Panc1 (cell line): ENCODE measurements around the gene MRPL2. TPM values are rescaled to one million over a fixed set of nuclear protein-coding genes. Genes with fewer than 3 reads are reported as not detected.

Experiments used
- ATAC-seq: fragments of 200-7000 bp; cut with Tn5 transposase; 2 replicates; pipeline ENCODE4 v1.9.1; 2020; ENCODE audit warnings: mild to moderate bottlenecking, moderate library complexity
- BruUV-seq: library from RNA; stranded (reverse); fragments of 400-500 nt; replicated peaks from 2 replicates; lab custom pipeline; 2021; lab: Mats Ljungman, UMichigan
- CTCF ChIA-PET: fragments of 300-600 bp; sonication (Branson Sonifier 250); formaldehyde crosslinking; loops from one replicate; lab custom pipeline; 2022; ENCODE audit warnings: antibody characterized with exemption; lab: Charles Lee
- POLR2A ChIA-PET: fragments of 300-600 bp; sonication (Branson Sonifier 250); formaldehyde crosslinking; loops from one replicate; lab custom pipeline; 2022; ENCODE audit warnings: antibody characterized with exemption; lab: Charles Lee
- DNase-seq: peaks from one replicate; pipeline ENCODE4 v3.0.0-alpha.2; 2010; ENCODE audit warnings: low read depth, low spot score
- H3K27ac ChIP-seq: 2 replicates; pipeline ENCODE4 v1.5.1; 2011; ENCODE audit warnings: mild to moderate bottlenecking, low read length, inconsistent platforms
- H3K27me3 ChIP-seq: fragments of 200-500 bp; sonication (Bioruptor generic); 2 replicates; pipeline ENCODE4 v1.6.0; 2014; ENCODE audit warnings: low read length, inconsistent platforms; ENCODE audit not compliant: control insufficient read depth, insufficient read depth
- H3K36me3 ChIP-seq: fragments of 200-500 bp; sonication (Bioruptor generic); 2 replicates; pipeline ENCODE4 v1.5.1; 2014; ENCODE audit warnings: inconsistent platforms, mild to moderate bottlenecking, low read length, moderate library complexity; ENCODE audit not compliant: control insufficient read depth, insufficient read depth
- H3K4me1 ChIP-seq: 2 replicates; pipeline ENCODE4 v1.5.1; 2011; ENCODE audit warnings: inconsistent platforms, mild to moderate bottlenecking, low read length, moderate library complexity; ENCODE audit not compliant: control insufficient read depth, insufficient read depth
- H3K4me3 ChIP-seq, 2 experiments: 2 replicates each; pipeline ENCODE4 v1.5.1; 2011 to 2012; ENCODE audit warnings: low read depth in 2 of 2, low read length in 2 of 2, mild to moderate bottlenecking in 2 of 2, inconsistent platforms in 1 of 2, moderate library complexity in 1 of 2
- H3K9me3 ChIP-seq: fragments of 200-500 bp; sonication (Bioruptor generic); 2 replicates; pipeline ENCODE4 v1.5.1; 2014; ENCODE audit warnings: low read depth, mild to moderate bottlenecking, inconsistent platforms, low read length, moderate library complexity; ENCODE audit not compliant: control insufficient read depth, insufficient read depth
- CTCF ChIP-seq: fragments of 450-650 bp; IDR thresholded peaks from 2 replicates; pipeline ENCODE4 v1.5.1; 2017; ENCODE audit warnings: mild to moderate bottlenecking
- POLR2AphosphoS5 ChIP-seq: IDR thresholded peaks from 2 replicates; pipeline ENCODE4 v1.6.1; 2012; ENCODE audit warnings: mild to moderate bottlenecking, low read depth, low read length, moderate library complexity
- REST ChIP-seq, 2 experiments: IDR thresholded peaks; 2 replicates each; pipeline ENCODE4 v1.6.1; 2011 to 2012; ENCODE audit warnings: low read depth in 2 of 2, control low read depth in 1 of 2, low read length in 1 of 2, mild to moderate bottlenecking in 1 of 2, moderate library complexity in 1 of 2; ENCODE audit not compliant: insufficient read depth in 1 of 2
- SIN3A ChIP-seq: IDR thresholded peaks from 2 replicates; pipeline ENCODE4 v1.6.1; 2012; ENCODE audit warnings: low read depth, mild to moderate bottlenecking, low read length, moderate library complexity, borderline replicate concordance; ENCODE audit not compliant: insufficient read depth
- TCF7L2 ChIP-seq: IDR thresholded peaks from 2 replicates; pipeline ENCODE4 v1.6.1; 2011; ENCODE audit warnings: mild to moderate bottlenecking, low read depth, low read length, inconsistent platforms
- in situ Hi-C: cut with HindIII; loops from 2 replicates; pipeline ENCODE4 v1.10.0; 2016; ENCODE audit warnings: low sequenced_read_pairs, low pct_unique_long_range_greater_than_20kb
- intact Hi-C: fragments of 100-400 bp; cut with micrococcal nuclease; formaldehyde crosslinking; loops from one replicate; pipeline ENCODE4 v1.10.0; 2022; ENCODE audit not compliant: unreplicated experiment
- total RNA-seq: library from RNA; stranded (reverse); gene quantifications from one replicate; pipeline ENCODE4 v1.2.1, GENCODE V29; 2021; ENCODE audit not compliant: unreplicated experiment

MRPL2 gene
- total RNA-seq, 1 experiment from 2014 or later, result 65.6 TPM

GRCh38 chr6:43077333-43077809 lies 18.1 kb upstream of the MRPL2 start:
- in situ Hi-C loops (no loop called here), intact Hi-C loops (loop anchor here (5.0 kb wide), 1 partner anchor 65 kb away; no protein-coding TSS in a partner anchor)
- CTCF ChIA-PET, result no interaction called here
- H3K4me3 ChIP-seq, result peak overlapping the region; percentile 90 to 91
- no TSS peak for BruUV-seq
- H3K27ac ChIP-seq, result peak overlapping the region; percentile 91
- H3K36me3 ChIP-seq, result peaks cover 3% of the 10 kb centered on the region; the same call in 1 of the 2 replicates
- ATAC-seq, result no peak
- POLR2A ChIA-PET, result interaction anchor here (0.6 kb wide), 2 partner anchors 16 to 173 kb away, joined by 3 to 6 read pairs; no protein-coding TSS in a partner anchor
- peaks cover 38% of the 10 kb centered on the region for H3K4me1 ChIP-seq
- no peaks in the 10 kb centered on the region for H3K27me3 ChIP-seq
- TF ChIP-seq TCF7L2, result no peak
- TF ChIP-seq POLR2AphosphoS5, result no peak
- no peak for TF ChIP-seq REST (IDR thresholded peaks at IDR 0.05; ENCODE audit: insufficient read depth in 1 of 2, low read depth in 2 of 2, low read length in 1 of 2)
- TF ChIP-seq CTCF, result no peak
- TF ChIP-seq SIN3A, result no peak
- H3K9me3 ChIP-seq, result no peaks in the 10 kb centered on the region
- no peak for DNase-seq

- Histone ChIP-seq H3K27me3 (no peaks in the 10 kb centered on the region), H3K27ac (peak overlapping the region; percentile 91), H3K36me3 (peaks cover 3% of the 10 kb centered on the region; the same call in 1 of the 2 replicates), H3K9me3 (no peaks in the 10 kb centered on the region), H3K4me1 (peaks cover 33% of the 10 kb centered on the region), H3K4me3 (peak overlapping the region; percentile 90 to 91)
- BruUV-seq, result no TSS peak
- CTCF ChIA-PET, result no interaction called here
- POLR2A ChIA-PET, result interaction anchor here (0.5 to 0.6 kb wide), 4 partner anchors 17 to 193 kb away, joined by 3 to 15 read pairs (median 5); no protein-coding TSS in a partner anchor
- ATAC-seq (peak; percentile 39), DNase-seq (no peak)
- intact Hi-C loops (loop anchor here (5.0 kb wide), 1 partner anchor 66 kb away; no protein-coding TSS in a partner anchor), in situ Hi-C loops (no loop called here)
- TF ChIP-seq POLR2AphosphoS5, result no peak
- peak; percentile 35; the same call in 1 of the 2 replicates for TF ChIP-seq SIN3A
Observed at GRCh38 chr6:43076464-43077332, 17.5 kb upstream of the MRPL2 start.
